NCI-H460 (cell line): ENCODE results near the gene LACTB. TPM values are rescaled to one million over a fixed set of nuclear protein-coding genes. Genes with fewer than 3 reads are reported as not detected.
"Not testable (repeated sequence)": the region's sequence is repeated elsewhere in the genome, so short reads cannot be mapped to it uniquely, and the experiment has no call there.

Experiments used
- DNase-seq: peaks from one replicate; pipeline ENCODE4 v3.0.0-alpha.2; 2016; ENCODE audit warnings: low read depth; ENCODE audit errors: extremely low read depth
- total RNA-seq: library from RNA; depleted of rRNA; stranded (reverse); fragments of >200 nt; shearing (Covaris generic); gene quantifications from 2 replicates; pipeline ENCODE4 v1.2.3, GENCODE V29; 2014

The LACTB gene
- total RNA-seq, 1 experiment from 2014 or later = 7.5 TPM

DNA sequence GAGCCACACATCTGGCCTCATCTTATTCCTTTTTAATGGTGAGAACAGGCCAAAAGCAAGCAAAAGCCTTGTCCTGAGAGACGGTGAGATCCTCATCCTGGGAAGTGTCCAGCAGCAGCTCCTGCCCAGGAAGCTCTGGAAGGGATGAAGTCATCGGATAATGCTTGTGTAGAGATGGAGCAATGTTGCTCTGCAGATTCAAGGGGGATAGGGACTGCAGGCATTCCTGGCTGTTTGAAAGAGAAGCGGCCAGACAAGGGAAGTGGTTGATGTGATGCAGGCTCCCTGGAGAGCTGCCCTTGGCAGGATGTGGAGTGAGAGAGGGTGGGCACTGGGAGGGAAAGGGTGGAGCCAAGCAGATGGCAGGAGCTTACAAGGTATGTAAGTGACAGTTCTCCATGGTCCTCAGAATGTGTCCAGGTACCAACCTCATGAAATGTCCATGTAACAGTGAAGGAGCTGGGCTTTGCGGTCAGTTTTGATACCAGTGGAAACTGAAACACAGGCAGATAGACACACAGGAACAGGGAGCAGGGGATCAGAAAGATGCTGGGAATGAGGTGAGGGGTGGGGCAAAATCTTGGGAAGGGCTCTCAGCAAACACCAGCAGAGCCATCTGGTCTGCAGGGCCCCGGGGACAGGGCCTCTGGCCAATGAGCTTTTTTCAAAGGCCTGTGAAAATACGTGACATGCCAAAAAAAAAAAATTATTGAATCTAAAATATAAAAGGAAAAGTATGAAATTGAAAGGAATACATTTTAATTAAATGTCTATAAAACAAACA, 32.2 kb upstream of the LACTB start:
- DNase-seq = no peak

DNA sequence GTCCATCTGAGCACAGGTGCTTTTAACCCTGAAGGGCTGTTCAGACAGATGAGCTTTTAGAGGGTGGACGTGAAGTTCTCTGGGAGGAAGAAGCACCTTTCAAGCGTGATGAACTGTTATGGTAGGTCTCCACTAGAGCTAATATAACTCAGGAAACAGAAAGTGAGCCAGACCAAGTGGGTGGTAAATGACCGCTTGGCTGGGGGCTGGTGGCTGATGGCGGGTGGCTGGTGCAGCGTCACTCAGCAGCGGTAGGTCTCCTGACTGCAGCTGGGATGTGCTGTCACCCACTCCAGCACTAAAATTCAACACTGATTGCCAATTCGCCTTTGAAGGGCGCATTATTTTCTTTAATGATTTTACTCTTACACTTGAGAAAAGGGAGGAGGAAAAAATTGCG, 31.2 kb upstream of the LACTB start:
- DNase-seq = no peak

- no peak for DNase-seq
Measured at GRCh38 chr15:63090887-63091286, 30.8 kb upstream of the LACTB start.

DNA sequence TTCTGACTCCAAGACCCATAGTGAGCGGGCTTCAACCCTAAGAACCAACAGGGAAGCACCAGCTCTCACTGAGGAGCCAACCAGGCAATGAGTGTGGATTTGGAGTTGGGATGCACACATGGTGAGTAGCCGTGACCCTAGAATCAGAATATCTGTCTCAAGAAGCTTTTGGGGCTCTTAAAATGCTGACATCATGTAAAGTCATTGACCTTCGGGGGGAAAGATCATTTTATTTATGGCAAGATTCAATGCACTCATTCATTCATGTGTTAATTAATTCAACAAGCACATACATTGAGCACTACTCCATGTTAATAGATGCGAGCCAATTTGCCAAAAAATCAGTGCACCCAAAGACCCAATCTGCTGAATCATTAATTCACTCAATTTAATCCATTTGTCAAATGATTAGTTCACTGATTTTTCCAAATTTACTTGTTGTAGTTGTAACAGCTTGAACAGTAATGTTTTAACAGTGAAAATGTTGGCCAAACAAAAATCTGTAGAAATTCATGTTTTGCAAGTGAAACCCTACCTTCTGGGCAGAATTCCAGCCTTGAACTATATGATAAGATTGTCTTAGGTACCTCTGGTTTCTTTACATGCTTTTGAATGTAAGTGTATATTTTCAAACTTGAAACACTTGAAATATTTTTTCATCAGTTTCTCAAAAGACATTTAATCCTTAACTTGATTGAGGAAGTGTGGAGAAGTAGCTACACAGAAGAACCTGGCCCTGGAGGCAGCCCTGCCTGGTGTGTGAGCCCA, 29.8 kb upstream of the LACTB start:
- DNase-seq = no peak

DNA sequence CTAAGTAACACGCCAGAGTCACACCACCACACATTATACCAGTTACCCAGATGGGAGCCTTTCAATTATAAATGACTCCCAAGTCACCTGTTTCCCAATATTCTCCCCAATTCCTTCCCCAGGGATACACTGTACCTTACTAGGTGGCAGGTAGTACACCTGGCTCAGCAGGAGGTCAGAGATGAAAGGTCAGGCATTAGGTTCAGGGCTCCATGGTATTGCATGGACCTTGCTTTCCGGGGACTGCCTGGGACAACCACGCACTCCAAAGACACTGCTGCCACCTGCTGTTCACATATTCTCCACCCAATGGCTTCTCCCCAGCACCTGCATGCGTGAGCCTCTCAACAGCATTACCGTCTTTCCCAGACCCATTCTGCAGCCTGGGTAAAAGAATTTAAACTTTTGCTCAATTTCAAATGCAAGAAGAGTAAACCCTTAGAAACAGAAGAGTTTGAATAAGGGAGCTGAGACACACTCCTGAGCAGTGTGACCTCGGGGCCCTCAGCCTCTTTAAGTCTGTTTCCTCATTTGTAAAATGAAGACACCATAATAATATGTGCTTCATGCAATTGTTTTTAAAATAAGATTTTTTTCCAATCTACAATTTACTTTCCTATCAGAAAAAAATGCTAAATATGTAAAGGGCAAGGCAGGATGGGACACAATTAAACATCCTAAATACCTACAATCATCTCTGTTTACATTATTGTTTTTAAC, 28.0 kb upstream of the LACTB start:
- DNase-seq = peak; percentile 72

DNA sequence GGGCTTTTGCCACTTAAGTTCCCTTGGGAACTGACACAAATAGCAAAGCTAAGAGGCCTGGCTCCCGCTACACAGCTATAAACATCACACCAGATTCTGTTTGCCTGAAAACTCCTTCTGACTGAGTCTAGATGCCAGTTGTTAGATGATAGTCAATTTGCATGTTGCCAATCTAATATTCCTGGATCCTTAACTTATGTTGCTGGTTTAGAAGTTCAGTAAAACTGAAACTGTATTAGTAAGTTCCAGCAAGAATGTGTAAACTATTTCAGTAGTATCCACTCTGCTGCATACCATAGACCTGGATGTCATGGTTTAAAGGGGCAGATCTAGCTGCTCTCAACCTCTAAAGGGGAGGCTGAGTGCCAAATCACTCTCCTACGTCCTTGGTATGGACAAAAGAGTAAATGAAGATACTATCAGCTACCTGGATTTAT, 27.1 kb upstream of the LACTB start:
- no peak for DNase-seq

DNA sequence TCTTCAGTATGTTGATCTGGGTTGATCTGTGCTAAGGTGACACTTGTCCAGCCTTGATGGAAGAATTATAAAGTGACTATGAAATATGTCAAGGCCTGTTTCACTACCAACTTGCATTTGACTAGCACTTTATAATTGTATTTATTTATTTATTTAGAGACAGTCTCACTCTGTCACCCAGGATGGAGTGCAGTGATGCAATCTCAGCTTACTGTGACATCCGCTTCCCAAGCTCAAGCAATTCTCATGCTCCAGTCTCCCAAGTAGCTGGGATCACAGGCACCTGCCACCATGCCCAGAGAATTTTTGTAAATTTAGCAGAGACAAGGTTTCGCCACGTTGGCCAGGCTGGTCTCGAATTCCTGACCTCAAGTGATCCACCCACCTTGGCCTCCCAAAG, 25.5 kb upstream of the LACTB start:
- DNase-seq = no peak

DNA sequence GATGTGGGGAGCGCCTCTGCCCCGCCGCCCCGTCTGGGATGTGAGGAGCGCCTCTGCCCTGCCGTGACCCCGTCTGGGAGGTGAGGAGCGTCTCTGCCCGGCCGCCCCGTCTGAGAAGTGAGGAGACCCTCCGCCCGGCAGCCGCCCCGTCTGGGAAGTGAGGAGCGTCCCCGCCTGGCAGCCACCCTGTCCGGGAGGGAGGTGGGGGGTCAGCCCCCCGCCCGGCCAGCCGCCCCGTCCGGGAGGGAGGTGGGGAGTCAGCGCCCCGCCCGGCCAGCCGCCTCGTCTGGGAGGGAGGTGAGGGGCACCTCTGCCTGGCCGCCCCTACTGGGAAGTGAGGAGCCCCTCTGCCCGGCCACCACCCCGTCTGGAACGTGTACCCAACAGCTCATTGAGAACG, 22.8 kb upstream of the LACTB start:
- not testable (repeated sequence) for DNase-seq

DNA sequence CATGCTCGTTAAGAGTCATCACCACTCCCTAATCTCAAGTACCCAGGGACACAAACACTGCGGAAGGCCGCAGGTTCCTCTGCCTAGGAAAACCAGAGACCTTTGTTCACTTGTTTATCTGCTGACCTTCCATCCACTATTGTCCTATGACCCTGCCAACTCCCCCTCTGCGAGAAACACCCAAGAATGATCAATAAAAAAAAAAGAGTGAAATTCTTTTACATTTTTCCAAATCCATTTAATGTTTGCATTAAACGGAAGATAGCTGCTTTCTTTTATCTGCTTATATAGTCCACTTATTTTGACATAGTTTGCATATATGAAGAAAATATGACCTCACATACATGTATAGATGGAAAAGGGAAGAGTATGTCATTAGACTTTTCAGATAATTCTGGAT, 22.1 kb upstream of the LACTB start:
- DNase-seq = not testable (repeated sequence)

DNA sequence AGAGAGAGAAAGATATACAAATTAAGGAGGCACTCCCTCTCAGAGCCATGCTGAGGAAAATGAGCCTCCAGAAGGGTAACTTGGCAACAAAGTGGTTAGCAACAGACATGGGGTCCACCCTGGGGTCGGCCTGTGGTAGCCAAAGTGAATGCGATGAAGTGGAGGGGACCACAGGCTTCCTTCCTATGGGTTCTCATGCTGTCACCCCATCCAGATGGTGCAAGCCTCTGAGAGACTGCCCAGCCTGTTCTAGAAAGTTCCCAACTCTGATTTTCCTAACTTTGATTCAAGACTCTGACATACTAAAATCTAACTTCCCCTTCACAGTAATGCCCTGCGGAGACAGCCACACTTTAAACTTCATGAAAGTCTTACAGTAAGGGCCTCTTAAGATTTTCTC, 18.2 kb upstream of the LACTB start:
- no peak for DNase-seq

DNA sequence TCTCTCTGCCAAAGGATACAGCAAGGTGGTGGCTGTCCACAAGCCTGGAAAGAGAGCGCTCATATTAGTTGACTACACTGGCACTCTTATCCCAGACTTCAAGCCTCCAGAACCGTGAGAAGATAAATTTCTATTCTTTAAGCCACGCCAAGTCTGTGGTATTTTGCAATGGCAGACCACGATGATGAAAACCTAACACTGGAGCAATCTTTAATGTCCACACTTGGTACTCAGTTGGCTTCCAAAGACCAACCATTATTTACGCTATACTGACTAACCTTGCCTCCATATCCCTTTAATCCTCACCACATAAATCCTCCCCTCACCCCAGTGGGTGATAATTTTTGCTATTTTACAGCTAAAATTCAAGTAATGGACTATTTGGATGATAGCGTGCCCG, 16.9 kb upstream of the LACTB start:
- no peak for DNase-seq

DNA sequence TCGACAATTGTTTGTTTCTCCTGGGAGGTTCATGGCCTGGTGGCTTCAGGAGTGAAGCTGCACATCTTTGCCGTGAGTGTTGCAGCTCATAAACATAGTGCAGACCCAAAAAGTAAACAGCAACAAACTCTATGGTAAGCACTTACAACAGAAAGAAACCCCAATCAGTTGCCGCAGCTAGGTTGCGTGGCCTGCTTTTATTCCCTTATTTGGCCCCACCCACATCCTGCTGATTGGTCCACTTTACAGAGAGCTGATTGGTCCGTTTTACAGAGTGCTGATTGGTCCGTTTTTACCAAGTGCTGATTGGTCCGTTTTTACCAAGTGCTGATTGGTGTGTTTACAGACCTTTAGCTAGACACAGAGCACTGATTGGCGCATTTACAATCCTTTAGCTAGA, 16.3 kb upstream of the LACTB start:
- not testable (repeated sequence) for DNase-seq

GRCh38 chr15:63107895-63108546, 13.6 kb upstream of the LACTB start:
- no peak for DNase-seq

DNA sequence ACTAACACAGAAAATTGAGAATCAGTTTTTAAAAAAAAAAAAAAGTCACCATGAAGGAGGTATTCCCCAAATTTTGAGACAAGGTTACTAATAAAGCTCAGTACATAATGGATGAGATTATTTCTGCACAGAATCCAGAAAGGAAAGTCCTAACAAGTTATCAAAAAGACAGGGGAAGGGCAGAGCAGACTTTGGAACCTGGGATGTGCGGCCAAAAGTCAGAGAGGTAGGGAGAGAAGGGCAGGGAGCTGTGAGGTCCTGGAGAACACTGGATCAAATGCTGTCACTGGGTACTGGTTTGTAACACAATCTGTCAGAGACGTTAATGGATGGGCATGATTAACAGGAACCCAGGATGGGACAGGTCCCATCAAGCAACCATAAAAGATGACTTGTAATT, 12.2 kb upstream of the LACTB start:
- no peak for DNase-seq

GRCh38 chr15:63109920-63110319, 11.7 kb upstream of the LACTB start:
- DNase-seq = no peak

- DNase-seq = no peak
Measured at GRCh38 chr15:63110428-63111026, 11.1 kb upstream of the LACTB start.

DNA sequence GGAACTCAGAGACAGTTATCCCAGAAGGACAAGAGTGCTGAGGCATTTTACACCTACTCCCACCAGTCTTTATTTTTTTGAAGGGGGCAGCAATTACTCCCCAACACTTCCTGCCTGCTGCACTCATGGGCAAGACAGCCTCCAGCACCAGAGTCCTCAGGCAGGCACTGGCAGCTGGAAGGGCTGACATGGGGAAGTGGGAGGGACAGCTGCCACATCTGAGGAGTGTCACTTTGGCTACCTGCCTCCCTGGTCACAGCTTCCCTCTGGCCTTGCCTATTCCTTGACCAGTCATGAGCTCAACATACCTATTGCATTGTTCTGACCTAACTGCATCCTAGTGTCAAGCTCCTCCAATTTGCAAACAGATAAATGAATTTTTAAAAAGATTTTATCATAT, 10.2 kb upstream of the LACTB start:
- no peak for DNase-seq

GRCh38 chr15:63112871-63113270, 8.8 kb upstream of the LACTB start:
- no peak for DNase-seq

- no peak for DNase-seq
Measured at GRCh38 chr15:63114465-63114864, 7.2 kb upstream of the LACTB start.

- no peak for DNase-seq
Measured at GRCh38 chr15:63118854-63119253, 2.8 kb upstream of the LACTB start.
